NCI-H2196 treated with DMSO at 0.1 percent for 48 hours (cell line): Measurements from ENCODE around the gene SLC44A4.
A peak's percentile ranks its signal among the peaks of the same experiment; 100 is the strongest.

ENCODE experiments used
- DNase-seq: peaks from one replicate; lab custom pipeline; 2025; ENCODE audit not compliant: unreplicated experiment; lab: John Stamatoyannopoulos, UW

SLC44A4 gene

DNA sequence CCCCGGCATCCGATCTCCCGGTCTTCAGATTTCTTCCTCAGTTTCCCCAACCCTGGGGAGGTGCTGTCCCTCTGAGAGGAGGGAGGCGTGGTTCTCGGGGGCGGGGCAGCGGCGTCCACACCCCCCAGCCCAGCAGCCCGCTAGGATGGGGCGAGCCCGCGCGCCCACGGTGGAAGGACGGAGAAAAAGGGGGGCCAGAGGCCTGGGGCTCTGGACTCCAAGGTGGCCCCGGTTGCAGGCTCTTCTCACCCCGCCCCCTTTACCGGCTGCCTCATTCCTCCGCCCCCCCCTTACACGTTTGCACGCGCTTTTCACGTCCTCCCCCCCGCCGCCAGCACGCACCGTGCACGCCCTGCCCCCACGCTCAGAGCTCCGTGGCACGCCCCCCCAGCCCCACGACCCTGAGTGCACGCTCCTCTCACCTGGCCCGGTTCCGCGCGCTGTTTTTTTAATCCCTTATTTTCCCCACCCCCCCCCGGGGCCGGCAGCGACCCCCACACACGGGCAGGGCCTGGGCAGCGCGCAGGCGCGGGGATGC is 22.7 kb upstream of the SLC44A4 start:
- peak; percentile 21 for DNase-seq

GRCh38 chr6:31900917-31901414 is 22.2 kb upstream of the SLC44A4 start:
- DNase-seq, result no peak

GRCh38 chr6:31899882-31900722 is 21.3 kb upstream of the SLC44A4 start:
- DNase-seq, result no peak

DNA sequence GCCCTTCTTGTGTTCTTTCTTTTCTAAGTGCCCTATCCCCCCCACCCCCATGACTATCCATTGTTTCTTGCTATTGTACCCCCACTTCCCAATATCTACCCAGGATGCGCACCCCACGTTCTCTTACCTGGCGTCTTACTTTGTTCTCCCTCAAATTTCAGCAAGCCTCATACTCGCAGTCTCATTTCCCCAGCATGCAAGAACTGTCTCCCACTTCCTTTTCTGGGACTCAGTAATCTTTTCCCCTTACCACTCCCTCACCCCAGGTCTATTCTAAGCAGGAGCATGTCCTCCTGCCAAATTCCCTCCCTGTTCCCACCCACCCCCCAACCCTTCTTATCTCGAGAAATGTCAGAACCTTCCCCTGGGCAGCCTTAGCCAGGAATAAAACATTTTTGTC is 20.4 kb upstream of the SLC44A4 start:
- no peak for DNase-seq

DNA sequence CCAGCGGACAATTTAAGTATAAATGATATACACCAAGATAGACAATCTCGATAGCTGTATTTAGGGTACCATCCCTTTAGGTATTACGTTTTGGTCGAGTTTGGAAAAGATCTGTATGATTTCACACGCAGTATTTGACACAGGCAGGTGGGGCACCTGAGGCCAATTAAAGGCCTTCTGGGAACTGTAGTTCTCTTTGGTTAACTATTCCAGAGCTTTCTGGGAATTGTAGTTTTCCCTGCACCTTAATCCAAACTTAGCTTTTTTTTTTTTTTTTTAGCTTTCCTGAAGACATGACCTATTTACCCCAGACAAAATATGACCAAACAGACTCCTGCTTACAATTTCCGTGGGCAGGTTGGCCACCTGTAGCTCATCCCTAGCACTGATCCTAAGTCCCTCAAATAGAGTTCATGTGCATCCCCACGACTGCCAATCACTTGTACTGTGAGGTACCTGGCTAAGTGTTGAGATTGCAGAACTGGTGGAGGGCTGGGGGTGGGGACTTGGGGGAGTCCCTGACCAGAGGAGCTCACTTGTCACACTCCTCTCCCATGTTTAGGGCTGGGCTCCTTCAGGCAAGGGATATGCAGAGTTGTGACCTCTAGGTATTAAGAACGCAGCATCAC is 19.7 kb upstream of the SLC44A4 start:
- peak; percentile 39 for DNase-seq

- DNase-seq, result peak; percentile 71
Measured at GRCh38 chr6:31897612-31898382, 19.0 kb upstream of the SLC44A4 start, which contains the start of gene EHMT2. TSS of gene EHMT2 (minus strand) at chr6:31897698. CDS start at chr6:31897677, 21 bp downstream.

DNA sequence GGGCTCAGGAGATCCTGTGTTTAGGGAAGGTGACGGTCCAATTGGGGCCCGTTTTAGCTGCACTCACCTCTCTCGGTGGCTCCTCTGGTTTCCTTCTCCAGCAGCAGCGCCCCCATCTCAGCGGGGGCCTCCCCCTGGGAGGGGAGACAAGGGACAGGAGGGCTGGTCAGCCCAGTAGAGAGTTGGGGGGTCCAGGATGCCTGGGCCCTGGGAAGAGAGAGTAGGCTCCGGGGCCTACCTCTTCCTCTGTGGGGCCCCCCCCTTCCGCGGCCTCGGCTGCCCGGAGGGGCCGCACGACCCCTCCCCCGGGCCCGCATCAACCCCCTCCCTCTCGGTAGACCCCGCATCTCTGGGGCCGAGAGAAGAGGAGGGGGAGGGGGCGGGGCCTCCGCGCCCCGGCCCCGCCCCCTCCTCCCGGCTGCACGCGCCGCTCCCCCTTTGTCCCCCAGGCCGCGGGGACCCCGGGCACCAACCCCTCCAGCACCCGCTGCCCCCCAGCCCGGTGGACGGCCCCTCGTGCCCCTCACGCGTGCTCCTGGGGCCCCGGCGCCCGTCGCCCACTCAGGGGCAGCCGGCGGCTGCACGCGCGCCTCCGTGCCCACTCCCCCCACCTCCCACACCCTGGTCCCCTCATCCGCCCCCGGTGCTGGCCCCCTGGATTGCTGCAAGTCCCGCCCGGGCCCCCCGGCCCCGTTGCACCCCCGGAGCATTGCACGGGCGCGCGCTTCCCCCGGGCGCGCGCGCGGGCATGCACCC is 18.2 kb upstream of the SLC44A4 start:
- no peak for DNase-seq

GRCh38 chr6:31896493-31896855 is 17.7 kb upstream of the SLC44A4 start:
- no peak for DNase-seq

GRCh38 chr6:31892821-31893220 is 14.0 kb upstream of the SLC44A4 start:
- no peak for DNase-seq

DNA sequence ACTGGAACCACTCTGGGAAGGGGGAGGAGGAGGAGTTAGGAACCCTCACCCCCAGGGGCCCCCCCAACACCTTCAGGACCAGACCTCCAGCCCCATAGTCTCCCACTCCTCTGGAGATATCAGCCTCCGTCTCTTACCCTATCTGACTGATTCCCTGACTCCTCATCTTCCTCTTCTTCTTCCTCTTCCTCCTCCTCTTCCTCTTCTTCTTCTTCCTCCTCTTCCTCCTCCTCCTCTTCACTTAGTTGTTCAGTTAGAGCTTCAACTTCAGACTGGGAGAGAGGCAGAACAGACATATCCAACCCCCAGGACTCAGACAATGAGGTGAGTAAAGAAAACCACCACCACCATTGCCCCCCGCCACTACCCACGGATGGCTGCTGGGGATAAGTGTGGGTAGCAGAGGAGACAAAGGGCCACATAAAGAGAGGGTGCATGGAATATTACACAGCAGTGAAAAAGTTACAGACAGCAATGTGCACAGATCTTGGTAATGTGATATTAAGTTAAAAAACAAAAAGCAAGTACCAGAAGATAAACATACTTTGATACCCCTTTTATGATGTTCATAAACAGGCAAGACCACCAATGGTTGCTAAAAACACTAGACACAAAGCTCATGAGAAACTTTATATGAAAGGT is 10.7 kb upstream of the SLC44A4 start:
- no peak for DNase-seq

- DNase-seq, result no peak
Measured at GRCh38 chr6:31888276-31889258, 9.8 kb upstream of the SLC44A4 start.

GRCh38 chr6:31887173-31888007 is 8.6 kb upstream of the SLC44A4 start:
- DNase-seq, result no peak

DNA sequence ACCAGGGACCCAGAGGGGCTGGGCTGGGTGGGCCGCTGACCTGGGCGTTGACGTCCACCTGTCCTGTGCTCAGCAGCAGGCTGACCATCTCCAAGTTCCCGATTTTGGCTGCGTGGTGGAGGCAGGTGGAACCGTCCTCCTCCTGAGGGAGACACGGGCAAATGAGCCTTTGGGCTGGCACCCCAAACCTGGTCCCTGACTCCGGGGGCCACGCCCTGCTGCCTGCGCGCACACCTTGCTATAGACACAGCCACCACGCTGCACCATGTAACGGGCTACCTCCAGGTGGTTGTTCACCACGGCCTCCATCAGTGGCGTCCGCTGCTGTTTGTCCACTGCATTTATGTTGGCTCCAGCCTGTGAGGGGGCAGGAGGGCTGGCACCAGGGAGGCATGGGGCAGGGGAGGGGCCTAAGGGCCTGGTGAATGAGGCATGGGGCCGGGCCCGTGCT is 7.8 kb upstream of the SLC44A4 start:
- DNase-seq, result no peak

GRCh38 chr6:31884528-31885035 is 5.8 kb upstream of the SLC44A4 start:
- DNase-seq, result no peak

GRCh38 chr6:31883676-31884075 is 4.9 kb upstream of the SLC44A4 start:
- no peak for DNase-seq

- DNase-seq, result peak; percentile 76
Measured at GRCh38 chr6:31882344-31882743, 3.5 kb upstream of the SLC44A4 start.

- no peak for DNase-seq
Measured at GRCh38 chr6:31881136-31881859, 2.5 kb upstream of the SLC44A4 start.
